Activated T-cell treated with anti-CD3 and anti-CD28 coated beads, Interleukin-2, amount 50 U/mL, for 4 hours (primary cell): ENCODE results near the gene VIPAS39. TPM values are rescaled to one million over a fixed set of nuclear protein-coding genes. Genes with fewer than 3 reads are reported as not detected.

ENCODE experiments used
- ATAC-seq, 2 donors: fragments of 200-7000 bp; cut with Tn5 transposase; one replicate each; pipeline ENCODE4 v1.10.0; 2021
- DNase-seq: peaks from one replicate; pipeline ENCODE4 v3.0.0-alpha.2; 2020
- H3K27me3 Mint-ChIP-seq: one replicate; pipeline ENCODE4 v1.8.0; 2021; ENCODE audit warnings: low read depth, mixed read lengths
- H3K36me3 Mint-ChIP-seq: one replicate; pipeline ENCODE4 v1.8.0; 2022; ENCODE audit warnings: mixed read lengths; ENCODE audit not compliant: insufficient read depth
- H3K4me1 Mint-ChIP-seq: one replicate; pipeline ENCODE4 v1.8.0; 2021; ENCODE audit warnings: low read depth, mixed read lengths
- H3K4me3 Mint-ChIP-seq: one replicate; pipeline ENCODE4 v1.8.0; 2021; ENCODE audit warnings: mild to moderate bottlenecking, moderate library complexity, mixed read lengths
- H3K9me3 Mint-ChIP-seq: one replicate; pipeline ENCODE4 v1.8.0; 2021; ENCODE audit warnings: mixed read lengths
- total RNA-seq, 3 donors: library from RNA; stranded (reverse); gene quantifications; one replicate each; pipeline ENCODE4 v1.2.1, GENCODE V29; 2021

VIPAS39 gene
- total RNA-seq, result 10 to 100 TPM; 12.7 to 15.7 (median 13.9) TPM

- H3K27me3 Mint-ChIP-seq, result no peaks in the 10 kb centered on the region
- ATAC-seq (peak; percentile 96), DNase-seq (peak; percentile 85)
- peaks cover 35% of the 10 kb centered on the region for H3K4me1 Mint-ChIP-seq
- H3K9me3 Mint-ChIP-seq, result no peaks in the 10 kb centered on the region
- H3K4me3 Mint-ChIP-seq, result peak within 1 kb of the TSS; percentile 100
- H3K36me3 Mint-ChIP-seq, result peaks cover 34% of the 10 kb centered on the region
Observed at GRCh38 chr14:77457522-77458248, at the start of gene VIPAS39, which contains the start of gene AHSA1. Gene VIPAS39 (minus strand): TSS chr14:77457601. CDS start chr14:77454102, 3,499 bp downstream. Gene AHSA1 (plus strand): TSS chr14:77458093. CDS start chr14:77458190, 97 bp downstream.

- DNase-seq (no peak), ATAC-seq (no peak)
- peaks cover 2% of the 10 kb centered on the region for H3K4me1 Mint-ChIP-seq
- peaks cover 9% of the 10 kb centered on the region for H3K27me3 Mint-ChIP-seq
- peaks cover 6% of the 10 kb centered on the region for H3K9me3 Mint-ChIP-seq
- peaks cover 26% of the 10 kb centered on the region for H3K36me3 Mint-ChIP-seq
- no peak overlapping the region for H3K4me3 Mint-ChIP-seq
Observed at GRCh38 chr14:77505031-77505430, 47.6 kb upstream of the VIPAS39 start.

- Mint-ChIP-seq H3K36me3 (peaks cover 20% of the 10 kb centered on the region), H3K9me3 (peaks cover 6% of the 10 kb centered on the region), H3K4me1 (peaks cover 7% of the 10 kb centered on the region), H3K4me3 (no peak overlapping the region), H3K27me3 (peaks cover 18% of the 10 kb centered on the region)
- DNase-seq, result no peak
- no peak for ATAC-seq
Observed at GRCh38 chr14:77503138-77503537, 45.7 kb upstream of the VIPAS39 start.

- ATAC-seq (no peak), DNase-seq (no peak)
- Mint-ChIP-seq H3K4me1 (peaks cover 11% of the 10 kb centered on the region), H3K9me3 (peaks cover 6% of the 10 kb centered on the region), H3K4me3 (no peak overlapping the region), H3K36me3 (peaks cover 15% of the 10 kb centered on the region), H3K27me3 (peaks cover 25% of the 10 kb centered on the region)
Observed at GRCh38 chr14:77502109-77502782, 44.8 kb upstream of the VIPAS39 start.

GRCh38 chr14:77498984-77499527 is 41.7 kb upstream of the VIPAS39 start:
- H3K4me3 Mint-ChIP-seq, result peak overlapping the region; percentile 54
- peaks cover 34% of the 10 kb centered on the region for H3K27me3 Mint-ChIP-seq
- H3K9me3 Mint-ChIP-seq, result peaks cover 6% of the 10 kb centered on the region
- H3K4me1 Mint-ChIP-seq, result peaks cover 11% of the 10 kb centered on the region
- peaks cover 4% of the 10 kb centered on the region for H3K36me3 Mint-ChIP-seq
- ATAC-seq (peak in 1 of 2 donors; percentile 36), DNase-seq (no peak)

GRCh38 chr14:77498120-77498979 is 40.9 kb upstream of the VIPAS39 start, which contains the start of gene ISM2:
Gene ISM2 (minus strand): TSS chr14:77498816. CDS start chr14:77498793, 23 bp downstream.
- peaks cover 5% of the 10 kb centered on the region for H3K9me3 Mint-ChIP-seq
- peaks cover 4% of the 10 kb centered on the region for H3K36me3 Mint-ChIP-seq
- H3K4me1 Mint-ChIP-seq, result peaks cover 11% of the 10 kb centered on the region
- peak within 1 kb of the TSS; percentile 64 for H3K4me3 Mint-ChIP-seq
- ATAC-seq, result peak; percentile 94
- DNase-seq, result peak; percentile 18
- H3K27me3 Mint-ChIP-seq, result peaks cover 34% of the 10 kb centered on the region

- no peak for ATAC-seq
- H3K4me1 Mint-ChIP-seq, result peaks cover 10% of the 10 kb centered on the region
- no peaks in the 10 kb centered on the region for H3K9me3 Mint-ChIP-seq
- no peak overlapping the region for H3K4me3 Mint-ChIP-seq
- peaks cover 28% of the 10 kb centered on the region for H3K27me3 Mint-ChIP-seq
- no peak for DNase-seq
- H3K36me3 Mint-ChIP-seq, result no peaks in the 10 kb centered on the region
Observed at GRCh38 chr14:77495334-77495733, 37.9 kb upstream of the VIPAS39 start.

- no peak overlapping the region for H3K4me3 Mint-ChIP-seq
- no peaks in the 10 kb centered on the region for H3K36me3 Mint-ChIP-seq
- no peaks in the 10 kb centered on the region for H3K9me3 Mint-ChIP-seq
- H3K27me3 Mint-ChIP-seq, result peaks cover 4% of the 10 kb centered on the region
- H3K4me1 Mint-ChIP-seq, result no peaks in the 10 kb centered on the region
- DNase-seq (no peak), ATAC-seq (no peak)
Observed at GRCh38 chr14:77491056-77491455, 33.7 kb upstream of the VIPAS39 start.

- H3K4me1 Mint-ChIP-seq, result no peaks in the 10 kb centered on the region
- no peaks in the 10 kb centered on the region for H3K27me3 Mint-ChIP-seq
- ATAC-seq (no peak), DNase-seq (no peak)
- H3K36me3 Mint-ChIP-seq, result no peaks in the 10 kb centered on the region
- no peaks in the 10 kb centered on the region for H3K9me3 Mint-ChIP-seq
- no peak overlapping the region for H3K4me3 Mint-ChIP-seq
Observed at GRCh38 chr14:77490347-77490986, 33.1 kb upstream of the VIPAS39 start.

- Mint-ChIP-seq H3K4me1 (no peaks in the 10 kb centered on the region), H3K9me3 (no peaks in the 10 kb centered on the region), H3K4me3 (no peak overlapping the region), H3K36me3 (no peaks in the 10 kb centered on the region), H3K27me3 (no peaks in the 10 kb centered on the region)
- no peak for DNase-seq
- ATAC-seq, result no peak
Observed at GRCh38 chr14:77489041-77489440, 31.6 kb upstream of the VIPAS39 start.

GRCh38 chr14:77488558-77488957 is 31.2 kb upstream of the VIPAS39 start:
- ATAC-seq (no peak), DNase-seq (no peak)
- H3K4me3 Mint-ChIP-seq, result no peak overlapping the region
- no peaks in the 10 kb centered on the region for H3K36me3 Mint-ChIP-seq
- H3K27me3 Mint-ChIP-seq, result no peaks in the 10 kb centered on the region
- H3K9me3 Mint-ChIP-seq, result no peaks in the 10 kb centered on the region
- H3K4me1 Mint-ChIP-seq, result no peaks in the 10 kb centered on the region

- no peak for DNase-seq
- H3K4me1 Mint-ChIP-seq, result no peaks in the 10 kb centered on the region
- ATAC-seq, result no peak
- no peaks in the 10 kb centered on the region for H3K9me3 Mint-ChIP-seq
- H3K27me3 Mint-ChIP-seq, result no peaks in the 10 kb centered on the region
- no peak overlapping the region for H3K4me3 Mint-ChIP-seq
- no peaks in the 10 kb centered on the region for H3K36me3 Mint-ChIP-seq
Observed at GRCh38 chr14:77485901-77486678, 28.7 kb upstream of the VIPAS39 start.

GRCh38 chr14:77485256-77485655 is 27.9 kb upstream of the VIPAS39 start:
- H3K9me3 Mint-ChIP-seq, result no peaks in the 10 kb centered on the region
- H3K4me1 Mint-ChIP-seq, result no peaks in the 10 kb centered on the region
- no peaks in the 10 kb centered on the region for H3K36me3 Mint-ChIP-seq
- DNase-seq (no peak), ATAC-seq (no peak)
- H3K27me3 Mint-ChIP-seq, result no peaks in the 10 kb centered on the region
- no peak overlapping the region for H3K4me3 Mint-ChIP-seq
